A673 (cell line): ENCODE data around the gene ETV3. TPM values are rescaled to one million over a fixed set of nuclear protein-coding genes. Genes with fewer than 3 reads are reported as not detected.

Source experiments
- BruUV-seq: library from RNA; stranded (reverse); fragments of 400-500 nt; replicated peaks from 2 replicates; lab custom pipeline; 2021; lab: Mats Ljungman, UMichigan
- CTCF ChIA-PET: fragments of 300-600 bp; sonication (Branson Sonifier 250); formaldehyde crosslinking; loops from one replicate; lab custom pipeline; 2022; ENCODE audit warnings: antibody characterized with exemption; lab: Charles Lee
- POLR2A ChIA-PET: fragments of 300-600 bp; sonication (Branson Sonifier 250); formaldehyde crosslinking; loops from one replicate; lab custom pipeline; 2022; ENCODE audit warnings: antibody characterized with exemption; ENCODE audit not compliant: low non-redundant PET; lab: Charles Lee
- DNase-seq: peaks from one replicate; pipeline ENCODE4 v3.0.0-alpha.2; 2015; ENCODE audit warnings: low spot score
- H3K27ac ChIP-seq: fragments of 200-600 bp; sonication (generic); 2 replicates; pipeline ENCODE4 v1.5.1; 2016; ENCODE audit warnings: mixed run types, low read depth, mild to moderate bottlenecking, mixed read lengths, antibody characterized with exemption, low read length; ENCODE audit not compliant: poor library complexity, severe bottlenecking
- H3K27me3 ChIP-seq: fragments of 200-600 bp; sonication (generic); replicated peaks from 2 replicates; pipeline ENCODE4 v1.6.1; 2017; ENCODE audit warnings: mixed run types, low read depth, mild to moderate bottlenecking, mixed read lengths, antibody characterized with exemption, low read length; ENCODE audit not compliant: insufficient read depth, poor library complexity
- H3K36me3 ChIP-seq: fragments of 200-600 bp; sonication (generic); 2 replicates; pipeline ENCODE4 v1.6.1; 2016; ENCODE audit warnings: mixed run types, mild to moderate bottlenecking, mixed read lengths, antibody characterized with exemption, low read length; ENCODE audit not compliant: insufficient read depth, poor library complexity, severe bottlenecking
- H3K4me1 ChIP-seq: fragments of 200-600 bp; sonication (generic); 2 replicates; pipeline ENCODE4 v1.6.1; 2017; ENCODE audit warnings: mixed run types, mild to moderate bottlenecking, mixed read lengths, antibody characterized with exemption, low read length; ENCODE audit not compliant: insufficient read depth, poor library complexity, severe bottlenecking
- H3K4me3 ChIP-seq: fragments of 200-600 bp; sonication (generic); 2 replicates; pipeline ENCODE4 v1.5.1; 2016; ENCODE audit warnings: low read depth, mixed run types, mild to moderate bottlenecking, mixed read lengths, low read length; ENCODE audit not compliant: poor library complexity, severe bottlenecking
- H3K9me3 ChIP-seq: fragments of 200-600 bp; sonication (generic); 2 replicates; pipeline ENCODE4 v1.6.1; 2016; ENCODE audit warnings: mixed run types, low read depth, mild to moderate bottlenecking, mixed read lengths, antibody characterized with exemption, low read length; ENCODE audit not compliant: poor library complexity, severe bottlenecking
- EZH2 ChIP-seq: fragments of 200-600 bp; sonication (generic); IDR thresholded peaks from 2 replicates; pipeline ENCODE4 v1.6.1; 2017; ENCODE audit warnings: borderline replicate concordance, low read depth, mild to moderate bottlenecking, mixed read lengths, antibody characterized with exemption, low read length; ENCODE audit not compliant: poor library complexity, severe bottlenecking
- intact Hi-C: fragments of 100-400 bp; cut with micrococcal nuclease; formaldehyde crosslinking; loops from one replicate; pipeline ENCODE4 v1.10.0; 2022; ENCODE audit not compliant: unreplicated experiment
- total RNA-seq: library from RNA; stranded (reverse); gene quantifications from 2 replicates; pipeline ENCODE4 v1.2.3, GENCODE V29; 2021
- TF ChIP-seq, protein P1 (sequence below): fragments of 300-800, 200-600 bp; sonication (generic); conservative IDR thresholded peaks from 2 replicates; pipeline ENCODE4 v1.5.1; 2017; ENCODE audit warnings: low read depth, mild to moderate bottlenecking, antibody characterized with exemption, low read length, moderate library complexity, mixed read lengths

ETV3 gene
- total RNA-seq, 1 experiment from 2014 or later = 46.1 TPM

DNA sequence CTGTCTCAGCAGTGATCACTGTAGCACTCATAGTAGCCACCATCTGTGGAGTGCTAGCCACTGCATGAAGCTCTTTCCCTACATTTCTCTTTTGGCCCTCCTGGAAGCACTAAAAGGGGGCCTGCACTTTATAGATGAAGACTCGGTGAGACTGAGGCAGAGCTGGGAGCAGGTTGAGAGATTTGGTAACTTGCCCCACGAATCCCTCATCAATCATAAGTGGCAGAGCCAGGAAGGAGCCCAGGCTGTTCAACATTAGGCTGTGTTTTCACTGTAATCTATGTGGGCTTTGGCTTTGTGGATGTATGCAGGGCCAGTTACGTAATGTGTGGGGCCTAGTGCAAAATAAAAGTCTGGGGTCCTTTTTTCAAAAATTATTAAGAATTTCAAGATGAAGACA is 13.3 kb upstream of the ETV3 start:
- Histone ChIP-seq H3K36me3 (no peaks in the 10 kb centered on the region), H3K4me1 (peaks cover 86% of the 10 kb centered on the region), H3K9me3 (no peaks in the 10 kb centered on the region), H3K27ac (no peak overlapping the region), H3K27me3 (no peaks in the 10 kb centered on the region), H3K4me3 (no peak overlapping the region)
- BruUV-seq = no TSS peak
- no peak for DNase-seq
- ChIA-PET POLR2A (interaction anchor here (0.6 kb wide), 1 partner anchor 234 kb away, joined by 4 read pairs; no protein-coding TSS in a partner anchor), CTCF (interaction anchor here (1.3 kb wide), 1 partner anchor 61 kb away, joined by 5 read pairs; no protein-coding TSS in a partner anchor)
- intact Hi-C loops = loop anchor here (10.0 kb wide), 1 partner anchor 257 kb away; the partner anchor contains the start of gene PEAR1
- TF ChIP-seq EZH2 = no peak
- TF ChIP-seq, protein P1, sequence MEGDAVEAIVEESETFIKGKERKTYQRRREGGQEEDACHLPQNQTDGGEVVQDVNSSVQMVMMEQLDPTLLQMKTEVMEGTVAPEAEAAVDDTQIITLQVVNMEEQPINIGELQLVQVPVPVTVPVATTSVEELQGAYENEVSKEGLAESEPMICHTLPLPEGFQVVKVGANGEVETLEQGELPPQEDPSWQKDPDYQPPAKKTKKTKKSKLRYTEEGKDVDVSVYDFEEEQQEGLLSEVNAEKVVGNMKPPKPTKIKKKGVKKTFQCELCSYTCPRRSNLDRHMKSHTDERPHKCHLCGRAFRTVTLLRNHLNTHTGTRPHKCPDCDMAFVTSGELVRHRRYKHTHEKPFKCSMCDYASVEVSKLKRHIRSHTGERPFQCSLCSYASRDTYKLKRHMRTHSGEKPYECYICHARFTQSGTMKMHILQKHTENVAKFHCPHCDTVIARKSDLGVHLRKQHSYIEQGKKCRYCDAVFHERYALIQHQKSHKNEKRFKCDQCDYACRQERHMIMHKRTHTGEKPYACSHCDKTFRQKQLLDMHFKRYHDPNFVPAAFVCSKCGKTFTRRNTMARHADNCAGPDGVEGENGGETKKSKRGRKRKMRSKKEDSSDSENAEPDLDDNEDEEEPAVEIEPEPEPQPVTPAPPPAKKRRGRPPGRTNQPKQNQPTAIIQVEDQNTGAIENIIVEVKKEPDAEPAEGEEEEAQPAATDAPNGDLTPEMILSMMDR = no peak

DNA sequence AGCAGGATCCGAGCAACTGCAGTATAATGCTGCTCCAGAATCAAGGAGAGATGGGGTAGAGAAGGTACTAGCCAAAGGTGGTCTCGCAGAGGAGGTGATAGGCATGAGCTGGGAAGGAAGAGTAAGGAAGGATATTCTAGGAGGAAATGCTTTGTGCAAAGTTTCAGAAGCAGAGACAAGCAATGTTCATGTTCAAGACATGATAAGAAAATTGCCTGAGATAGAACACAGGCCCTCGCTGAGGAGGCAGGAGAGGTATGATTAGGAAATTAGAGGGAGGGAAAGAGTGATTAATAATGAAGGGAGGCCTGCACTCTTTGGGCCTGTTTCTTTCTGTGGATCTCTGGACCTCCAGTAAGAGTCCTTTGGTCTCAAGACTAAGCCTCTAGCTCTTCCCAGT is 12.9 kb upstream of the ETV3 start:
- CTCF ChIA-PET = interaction anchor here (1.3 kb wide), 1 partner anchor 61 kb away, joined by 5 read pairs; no protein-coding TSS in a partner anchor

DNA sequence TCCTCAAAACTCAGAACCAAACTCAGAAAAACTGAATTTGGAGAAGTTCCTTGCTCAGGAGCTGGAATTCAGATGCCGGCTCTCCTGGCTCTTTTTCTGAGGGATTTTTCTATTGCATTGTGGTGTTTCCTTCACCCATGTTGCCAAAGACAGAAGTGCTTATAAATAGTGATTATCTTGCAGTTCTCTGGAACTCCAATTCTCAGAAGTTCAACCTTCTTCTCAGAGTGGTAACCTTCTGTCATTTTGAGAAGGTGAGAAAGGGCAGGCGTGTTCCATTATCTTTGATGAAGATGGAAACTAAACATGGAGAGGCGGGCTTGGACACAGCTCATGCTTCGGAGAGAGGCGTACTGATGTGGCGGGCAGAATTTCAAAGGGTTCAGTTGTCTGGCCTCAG is 12.4 kb upstream of the ETV3 start:
- TF ChIP-seq EZH2 = no peak
- TF ChIP-seq, protein P1 = no peak

More for the DNA sequence above, 12.9 kb upstream of the ETV3 start:
- no peak for DNase-seq
- Histone ChIP-seq H3K4me1 (peaks cover 88% of the 10 kb centered on the region), H3K4me3 (no peak overlapping the region), H3K36me3 (no peaks in the 10 kb centered on the region), H3K27me3 (no peaks in the 10 kb centered on the region), H3K27ac (no peak overlapping the region), H3K9me3 (no peaks in the 10 kb centered on the region)
- TF ChIP-seq EZH2 = no peak
- TF ChIP-seq, protein P1 = no peak
- POLR2A ChIA-PET = interaction anchor here (0.6 kb wide), 1 partner anchor 234 kb away, joined by 4 read pairs; no protein-coding TSS in a partner anchor
- BruUV-seq = no TSS peak
- intact Hi-C loops = loop anchor here (10.0 kb wide), 1 partner anchor 256 kb away; the partner anchor contains the start of gene PEAR1

More for the DNA sequence above, 12.4 kb upstream of the ETV3 start:
- CTCF ChIA-PET = interaction anchor here (1.3 kb wide), 1 partner anchor 61 kb away, joined by 5 read pairs; no protein-coding TSS in a partner anchor
- intact Hi-C loops = loop anchor here (10.0 kb wide), 1 partner anchor 256 kb away; the partner anchor contains the start of gene PEAR1
- no TSS peak for BruUV-seq
- no peak for DNase-seq
- Histone ChIP-seq H3K4me1 (peaks cover 85% of the 10 kb centered on the region), H3K36me3 (no peaks in the 10 kb centered on the region), H3K27me3 (no peaks in the 10 kb centered on the region), H3K27ac (no peak overlapping the region), H3K4me3 (no peak overlapping the region), H3K9me3 (no peaks in the 10 kb centered on the region)
- POLR2A ChIA-PET = no interaction called here
